Measurements from ENCODE around the gene PTRHD1. TPM values are rescaled to one million over a fixed set of nuclear protein-coding genes. Genes with fewer than 3 reads are reported as not detected.

PTRHD1 gene
- total RNA-seq (10 to 100 TPM; 25.0 to 32.4 (median 25.8) TPM), polyA plus RNA-seq (29.3 TPM)
- long read RNA-seq, donor 1, transcript PTRHD1-201 (2 exons, 1,105 nt) = major isoform, 29 of 29 reads
- long read RNA-seq, donor 1, partial matches to known transcripts = 0 of 29 reads
- long read RNA-seq, donor 1, other reads (novel, unspliced or antisense) = 0 of 29 reads
- long read RNA-seq, donor 2, transcript PTRHD1-201 (2 exons, 1,105 nt) = major isoform, 33 of 33 reads
- long read RNA-seq, donor 2, partial matches to known transcripts = 0 of 33 reads
- long read RNA-seq, donor 2, other reads (novel, unspliced or antisense) = 0 of 33 reads
- long read RNA-seq, donor 3, transcript PTRHD1-201 (2 exons, 1,105 nt) = major isoform, 13 of 13 reads
- long read RNA-seq, donor 3, partial matches to known transcripts = 0 of 13 reads
- long read RNA-seq, donor 3, other reads (novel, unspliced or antisense) = 0 of 13 reads
- long read RNA-seq, donor 4, transcript PTRHD1-201 (2 exons, 1,105 nt) = major isoform, 21 of 22 reads
- long read RNA-seq, donor 4, partial matches to known transcripts = 0 of 22 reads
- long read RNA-seq, donor 4, other reads (novel, unspliced or antisense) = 1 of 22 reads

GRCh38 chr2:24792874-24793760, at the start of gene PTRHD1, which contains the start of gene CENPO:
TSS of gene PTRHD1 (minus strand) at chr2:24793391. CDS start at chr2:24793377, 14 bp downstream.
TSS of gene CENPO (plus strand) at chr2:24793425. CDS start at chr2:24793920, 495 bp downstream.
- no peaks in the 10 kb centered on the region for H3K9me3 ChIP-seq (ENCODE audit: control insufficient read depth, low read length)
- peaks cover 2% of the 10 kb centered on the region for H3K4me1 ChIP-seq (ENCODE audit: control insufficient read depth, insufficient read depth, low read length)
- no peaks in the 10 kb centered on the region for H3K27me3 ChIP-seq (ENCODE audit: control insufficient read depth, insufficient read depth)
- ATAC-seq = peak; percentile 99
- under 1% methylated on average over 74 of the region's 74 CpGs for WGBS
- intact Hi-C loops (cut with DNase I) = no loop called here
- peak within 1 kb of the TSS; percentile 69 for H3K4me3 ChIP-seq (ENCODE audit: low read length)
- peak; percentile 97 to 99 (median 98) for DNase-seq
- peak within 1 kb of the TSS; percentile 99 for H3K27ac ChIP-seq (ENCODE audit: low read length)

DNA sequence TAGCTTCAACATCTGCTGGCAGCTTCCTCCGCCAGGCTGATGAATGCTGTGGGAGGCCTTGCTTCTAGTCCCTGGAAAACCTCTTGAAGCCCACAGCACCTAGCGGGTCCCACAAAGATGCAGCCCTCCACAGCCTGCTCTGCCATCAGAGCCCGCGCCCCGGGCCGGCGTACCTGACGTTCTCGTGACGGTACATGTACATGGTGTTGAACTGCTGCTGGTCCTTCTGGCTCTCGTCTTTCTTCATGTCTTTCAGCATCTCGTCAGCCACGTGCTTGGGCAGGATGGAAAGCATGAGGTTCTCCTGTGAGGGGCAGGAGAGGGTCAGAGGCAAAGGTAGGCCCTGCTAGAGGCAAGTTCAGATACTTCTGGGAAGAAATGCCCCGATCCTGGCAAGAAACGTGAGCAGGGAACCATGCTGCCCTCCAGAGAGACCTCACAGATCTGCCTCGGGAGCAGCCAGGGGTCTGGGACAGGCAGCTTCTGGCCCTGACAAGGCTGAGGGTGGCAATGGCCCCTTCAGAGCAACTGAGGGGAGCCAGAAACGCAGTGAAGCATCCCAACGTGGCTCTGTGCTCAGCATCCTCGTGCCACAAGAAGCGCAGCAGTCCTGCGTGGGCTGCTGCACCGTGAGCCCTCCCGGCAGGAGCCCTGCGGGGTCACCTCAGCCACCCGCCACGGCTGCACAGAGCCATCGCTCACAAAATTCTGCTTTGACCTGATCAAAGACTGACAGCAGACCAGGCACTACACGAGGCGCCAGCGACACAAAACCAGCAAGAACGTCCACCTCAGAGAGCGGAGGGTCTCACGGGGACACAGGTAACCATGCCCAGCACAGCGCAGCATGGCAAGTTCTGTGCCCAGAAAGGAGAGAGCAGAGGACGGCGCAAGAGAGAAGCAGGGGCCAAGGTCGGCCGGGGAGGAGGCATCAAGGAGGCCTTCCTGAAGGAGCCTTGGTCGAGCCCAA, 49.2 kb upstream of the PTRHD1 start:
- H3K4me3 ChIP-seq (ENCODE audit: low read length) = no peak overlapping the region
- H3K27ac ChIP-seq (ENCODE audit: low read length) = no peak overlapping the region
- H3K27me3 ChIP-seq (ENCODE audit: control insufficient read depth, insufficient read depth) = no peaks in the 10 kb centered on the region
- H3K9me3 ChIP-seq (ENCODE audit: control insufficient read depth, low read length) = no peaks in the 10 kb centered on the region
- H3K4me1 ChIP-seq (ENCODE audit: control insufficient read depth, insufficient read depth, low read length) = no peaks in the 10 kb centered on the region
- intact Hi-C loops (cut with DNase I) = no loop called here
- WGBS = 93% methylated on average over 39 of the region's 39 CpGs
- ATAC-seq (no peak), DNase-seq (peak in 1 of 3 donors; percentile 30)

DNA sequence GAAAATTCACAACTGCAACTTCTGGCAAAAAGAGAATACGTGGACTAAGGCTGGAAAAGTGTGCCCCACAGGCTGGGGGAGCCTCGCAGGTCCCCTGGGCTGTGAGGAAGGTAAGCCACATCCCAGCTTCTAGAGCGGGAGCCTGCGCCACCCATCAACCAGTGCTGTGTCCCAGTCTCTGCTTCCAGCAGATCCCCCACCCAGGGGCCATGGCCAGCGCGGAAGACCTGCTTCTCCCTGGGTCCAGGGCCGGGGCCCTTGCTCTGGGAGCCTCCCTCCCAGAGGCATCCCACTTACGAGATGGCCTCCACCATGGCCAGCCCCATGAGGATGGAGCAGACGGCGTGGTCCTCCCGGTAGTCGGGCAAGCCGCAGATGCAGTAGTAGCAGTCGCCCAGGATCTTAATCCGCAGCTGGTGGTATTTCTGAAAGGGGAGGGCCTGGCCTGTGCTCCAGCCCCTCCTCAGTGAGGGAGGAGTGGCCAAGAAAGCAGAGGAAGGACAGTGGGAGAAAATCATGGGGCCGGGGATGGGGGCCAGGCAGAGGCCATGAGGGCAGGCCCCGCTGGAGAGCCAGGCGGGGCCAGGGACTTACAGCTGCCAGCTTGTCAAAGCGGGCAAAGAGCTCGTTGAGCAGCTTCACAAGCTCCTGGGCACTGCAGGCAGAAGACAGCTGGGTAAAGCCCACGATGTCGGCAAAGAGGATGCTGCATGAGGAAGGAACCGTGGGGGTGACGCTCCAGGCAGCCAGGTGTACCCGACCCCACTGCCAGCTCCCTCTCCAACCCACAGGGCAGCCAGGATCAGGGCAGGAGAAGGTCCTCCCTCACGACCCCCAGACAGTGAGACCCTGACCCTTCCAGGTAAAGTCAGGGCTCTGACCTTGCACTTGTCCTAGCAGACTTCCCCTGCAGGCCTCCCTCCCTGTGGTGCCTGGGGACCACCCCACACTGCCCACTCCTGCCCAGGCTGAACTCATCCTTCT, 48.1 kb upstream of the PTRHD1 start:
- Histone ChIP-seq H3K27ac (ENCODE audit: low read length) (no peak overlapping the region), H3K4me3 (ENCODE audit: low read length) (no peak overlapping the region), H3K4me1 (ENCODE audit: control insufficient read depth, insufficient read depth, low read length) (no peaks in the 10 kb centered on the region), H3K27me3 (ENCODE audit: control insufficient read depth, insufficient read depth) (no peaks in the 10 kb centered on the region), H3K9me3 (ENCODE audit: control insufficient read depth, low read length) (no peaks in the 10 kb centered on the region)
- intact Hi-C loops (cut with DNase I) = no loop called here
- DNase-seq (no peak), ATAC-seq (no peak)
- 89% methylated on average over 26 of the region's 26 CpGs for WGBS

DNA sequence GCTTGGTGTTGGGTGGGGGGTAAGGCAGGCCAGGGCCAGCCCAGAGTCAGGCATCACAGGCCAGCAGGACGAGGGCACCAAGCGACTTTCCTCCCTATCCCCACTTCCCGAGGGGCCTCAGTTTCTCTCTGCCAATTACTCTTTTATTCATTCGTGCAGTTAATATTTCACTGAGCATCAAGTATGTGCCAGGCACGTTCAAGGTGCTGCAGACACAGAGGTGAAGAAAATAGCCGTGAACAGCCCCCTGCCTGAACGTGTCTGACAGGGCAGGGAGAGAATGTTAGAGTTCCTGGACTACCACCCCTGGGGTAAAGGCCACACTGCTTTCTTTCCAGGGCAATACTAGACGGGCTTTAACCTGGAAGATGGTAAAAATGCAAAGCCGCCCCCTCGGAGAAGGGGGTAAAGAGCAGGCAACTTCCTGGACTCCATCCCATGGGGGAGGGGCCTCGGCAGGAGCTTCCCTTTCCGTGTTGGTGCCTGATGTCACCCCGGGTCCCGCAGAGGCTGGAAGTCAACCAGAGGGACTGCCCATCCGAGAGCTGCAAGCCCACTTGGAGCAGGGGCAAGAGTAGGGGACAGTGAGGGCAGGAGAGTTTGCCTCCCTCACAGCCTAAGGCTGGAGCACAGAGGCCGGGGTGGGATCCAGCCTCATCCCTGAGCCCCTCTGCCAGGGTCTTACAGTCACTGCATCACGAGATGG, 47.1 kb upstream of the PTRHD1 start:
- H3K27me3 ChIP-seq (ENCODE audit: control insufficient read depth, insufficient read depth) = no peaks in the 10 kb centered on the region
- no peak overlapping the region for H3K27ac ChIP-seq (ENCODE audit: low read length)
- ATAC-seq = no peak
- 72% methylated on average over 17 of the region's 17 CpGs for WGBS
- no peaks in the 10 kb centered on the region for H3K9me3 ChIP-seq (ENCODE audit: control insufficient read depth, low read length)
- DNase-seq = no peak
- H3K4me3 ChIP-seq (ENCODE audit: low read length) = no peak overlapping the region
- no peaks in the 10 kb centered on the region for H3K4me1 ChIP-seq (ENCODE audit: control insufficient read depth, insufficient read depth, low read length)
- intact Hi-C loops (cut with DNase I) = no loop called here

DNA sequence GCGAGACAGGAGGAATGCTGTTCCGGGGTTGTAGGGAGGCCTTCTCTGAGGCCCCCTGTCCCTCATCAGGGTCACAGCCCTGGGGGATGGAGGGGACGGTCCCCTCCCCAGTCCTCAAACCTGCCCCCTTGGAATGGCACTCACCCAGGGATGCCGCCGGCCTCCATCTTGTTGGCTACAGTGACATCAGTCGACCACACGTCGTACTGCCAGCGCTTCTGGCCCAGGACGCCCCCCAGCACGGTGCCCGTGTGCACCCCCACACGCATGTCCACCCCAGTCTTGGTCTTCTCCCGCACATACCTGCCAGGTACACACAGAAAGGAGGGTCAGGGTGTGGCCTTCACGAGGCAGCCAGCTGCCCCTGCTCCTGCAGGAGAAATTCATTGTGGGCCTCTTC, 46.5 kb upstream of the PTRHD1 start:
- Histone ChIP-seq H3K4me3 (ENCODE audit: low read length) (no peak overlapping the region), H3K9me3 (ENCODE audit: control insufficient read depth, low read length) (no peaks in the 10 kb centered on the region), H3K27me3 (ENCODE audit: control insufficient read depth, insufficient read depth) (no peaks in the 10 kb centered on the region), H3K27ac (ENCODE audit: low read length) (no peak overlapping the region), H3K4me1 (ENCODE audit: control insufficient read depth, insufficient read depth, low read length) (no peaks in the 10 kb centered on the region)
- DNase-seq (peak in 1 of 3 donors; percentile 43), ATAC-seq (no peak)
- intact Hi-C loops (cut with DNase I) = no loop called here
- 92% methylated on average over 15 of the region's 15 CpGs for WGBS

GRCh38 chr2:24838541-24838940, 45.4 kb upstream of the PTRHD1 start:
- DNase-seq (no peak), ATAC-seq (no peak)
- H3K27me3 ChIP-seq (ENCODE audit: control insufficient read depth, insufficient read depth) = no peaks in the 10 kb centered on the region
- 95% methylated on average over 18 of the region's 18 CpGs for WGBS
- no peaks in the 10 kb centered on the region for H3K9me3 ChIP-seq (ENCODE audit: control insufficient read depth, low read length)
- no peak overlapping the region for H3K27ac ChIP-seq (ENCODE audit: low read length)
- no peak overlapping the region for H3K4me3 ChIP-seq (ENCODE audit: low read length)
- intact Hi-C loops (cut with DNase I) = no loop called here
- no peaks in the 10 kb centered on the region for H3K4me1 ChIP-seq (ENCODE audit: control insufficient read depth, insufficient read depth, low read length)

GRCh38 chr2:24837996-24838513, 44.9 kb upstream of the PTRHD1 start:
- Histone ChIP-seq H3K4me1 (ENCODE audit: control insufficient read depth, insufficient read depth, low read length) (no peaks in the 10 kb centered on the region), H3K27me3 (ENCODE audit: control insufficient read depth, insufficient read depth) (no peaks in the 10 kb centered on the region), H3K27ac (ENCODE audit: low read length) (no peak overlapping the region), H3K9me3 (ENCODE audit: control insufficient read depth, low read length) (no peaks in the 10 kb centered on the region), H3K4me3 (ENCODE audit: low read length) (no peak overlapping the region)
- DNase-seq (no peak), ATAC-seq (no peak)
- 92% methylated on average over 5 of the region's 5 CpGs for WGBS
- intact Hi-C loops (cut with DNase I) = no loop called here

- H3K9me3 ChIP-seq (ENCODE audit: control insufficient read depth, low read length) = no peaks in the 10 kb centered on the region
- intact Hi-C loops (cut with DNase I) = no loop called here
- no peak overlapping the region for H3K27ac ChIP-seq (ENCODE audit: low read length)
- no peak for ATAC-seq
- 93% methylated on average over 9 of the region's 9 CpGs for WGBS
- no peak overlapping the region for H3K4me3 ChIP-seq (ENCODE audit: low read length)
- H3K4me1 ChIP-seq (ENCODE audit: control insufficient read depth, insufficient read depth, low read length) = no peaks in the 10 kb centered on the region
- no peaks in the 10 kb centered on the region for H3K27me3 ChIP-seq (ENCODE audit: control insufficient read depth, insufficient read depth)
- DNase-seq = no peak
Observed at GRCh38 chr2:24836706-24837105, 43.5 kb upstream of the PTRHD1 start.

GRCh38 chr2:24836206-24836605, 43.0 kb upstream of the PTRHD1 start:
- 96% methylated on average over 8 of the region's 8 CpGs for WGBS
- ATAC-seq = no peak

More at GRCh38 chr2:24836206-24836605, 43.0 kb upstream of the PTRHD1 start:
- intact Hi-C loops (cut with DNase I) = no loop called here
- H3K27me3 ChIP-seq (ENCODE audit: control insufficient read depth, insufficient read depth) = no peaks in the 10 kb centered on the region
- H3K4me3 ChIP-seq (ENCODE audit: low read length) = no peak overlapping the region
- H3K9me3 ChIP-seq (ENCODE audit: control insufficient read depth, low read length) = no peaks in the 10 kb centered on the region
- DNase-seq = peak in 1 of 3 donors; percentile 26
- H3K4me1 ChIP-seq (ENCODE audit: control insufficient read depth, insufficient read depth, low read length) = no peaks in the 10 kb centered on the region
- H3K27ac ChIP-seq (ENCODE audit: low read length) = no peak overlapping the region
